Astrocyte (in vitro differentiated cells and primary cell): ENCODE results near the gene ARV1.

Experiments used
- EZH2 ChIP-seq: IDR thresholded peaks from 2 replicates; pipeline ENCODE4 v1.6.1; 2012; ENCODE audit warnings: mild to moderate bottlenecking, low read length, inconsistent platforms; ENCODE audit not compliant: insufficient read depth
- TF ChIP-seq, protein P1 (sequence below): IDR thresholded peaks from 2 replicates; pipeline ENCODE4 v1.5.1; 2011; ENCODE audit warnings: low read depth, mild to moderate bottlenecking, inconsistent platforms, low read length, moderate library complexity; ENCODE audit not compliant: insufficient read depth

DNA sequence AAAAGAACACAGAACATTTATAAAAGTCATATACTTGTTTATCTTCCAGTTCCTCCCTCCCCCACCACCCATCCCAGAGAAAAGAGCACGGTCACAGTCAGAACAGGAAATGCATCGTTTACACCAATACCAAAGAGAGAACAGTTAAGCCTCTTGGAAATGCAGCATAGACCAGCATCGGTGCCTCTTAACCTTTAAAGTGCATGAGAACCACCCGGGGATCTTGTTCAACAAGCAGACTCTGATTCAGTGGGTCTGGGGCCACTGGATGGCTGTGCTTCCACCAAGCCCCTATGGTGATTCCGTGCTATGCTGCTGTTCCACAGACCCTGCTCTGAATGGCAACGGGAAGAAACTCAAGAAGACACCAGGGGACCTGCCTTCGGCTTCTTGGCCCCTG lies 41.9 kb downstream of the ARV1 start:
- TF ChIP-seq, protein P1, sequence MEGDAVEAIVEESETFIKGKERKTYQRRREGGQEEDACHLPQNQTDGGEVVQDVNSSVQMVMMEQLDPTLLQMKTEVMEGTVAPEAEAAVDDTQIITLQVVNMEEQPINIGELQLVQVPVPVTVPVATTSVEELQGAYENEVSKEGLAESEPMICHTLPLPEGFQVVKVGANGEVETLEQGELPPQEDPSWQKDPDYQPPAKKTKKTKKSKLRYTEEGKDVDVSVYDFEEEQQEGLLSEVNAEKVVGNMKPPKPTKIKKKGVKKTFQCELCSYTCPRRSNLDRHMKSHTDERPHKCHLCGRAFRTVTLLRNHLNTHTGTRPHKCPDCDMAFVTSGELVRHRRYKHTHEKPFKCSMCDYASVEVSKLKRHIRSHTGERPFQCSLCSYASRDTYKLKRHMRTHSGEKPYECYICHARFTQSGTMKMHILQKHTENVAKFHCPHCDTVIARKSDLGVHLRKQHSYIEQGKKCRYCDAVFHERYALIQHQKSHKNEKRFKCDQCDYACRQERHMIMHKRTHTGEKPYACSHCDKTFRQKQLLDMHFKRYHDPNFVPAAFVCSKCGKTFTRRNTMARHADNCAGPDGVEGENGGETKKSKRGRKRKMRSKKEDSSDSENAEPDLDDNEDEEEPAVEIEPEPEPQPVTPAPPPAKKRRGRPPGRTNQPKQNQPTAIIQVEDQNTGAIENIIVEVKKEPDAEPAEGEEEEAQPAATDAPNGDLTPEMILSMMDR = no peak
- TF ChIP-seq EZH2 = no peak
